Cerebellar cortex (tissue), 1 donor: ENCODE results near the gene ZNF12.
"Not testable (repeated sequence)": the region's sequence is repeated elsewhere in the genome, so short reads cannot be mapped to it uniquely, and the experiment has no call there.

ENCODE experiments used
- DNase-seq: peaks from one replicate; pipeline ENCODE4 v3.0.0-alpha.2; 2015; ENCODE audit warnings: low spot score

Gene ZNF12

GRCh38 chr7:6706666-6707407 is at the start of gene ZNF12:
TSS of gene ZNF12 (minus strand) at chr7:6706947. CDS start at chr7:6705173, 1,774 bp downstream.
- peak; percentile 92 for DNase-seq

DNA sequence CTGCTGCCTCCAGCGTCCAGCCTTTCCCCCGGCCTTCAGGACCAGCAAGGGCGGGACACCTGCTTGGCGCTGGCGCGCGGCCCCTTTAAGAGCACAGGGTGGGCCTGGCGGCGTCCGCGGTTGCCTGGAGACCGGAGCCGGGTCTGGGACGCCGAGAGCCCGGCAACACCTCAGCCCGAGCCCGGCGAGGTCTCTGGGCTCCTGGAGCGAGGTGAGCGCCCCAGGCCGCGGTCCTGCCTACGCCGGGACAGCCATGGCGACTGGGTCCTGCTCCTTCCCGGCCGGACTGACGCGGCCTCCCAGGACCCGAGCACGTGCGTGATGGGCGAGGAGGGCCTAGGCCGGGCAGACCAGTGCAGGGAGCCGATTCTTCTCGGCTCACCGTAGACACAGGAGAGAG is 47.2 kb upstream of the ZNF12 start, which contains the start of gene RSPH10B2:
RSPH10B2 (plus strand) TSS at position 140 of the 400 bp plus-strand sequence. CDS start 3,575 bp downstream, outside the sequence.
- not testable (repeated sequence) for DNase-seq

DNA sequence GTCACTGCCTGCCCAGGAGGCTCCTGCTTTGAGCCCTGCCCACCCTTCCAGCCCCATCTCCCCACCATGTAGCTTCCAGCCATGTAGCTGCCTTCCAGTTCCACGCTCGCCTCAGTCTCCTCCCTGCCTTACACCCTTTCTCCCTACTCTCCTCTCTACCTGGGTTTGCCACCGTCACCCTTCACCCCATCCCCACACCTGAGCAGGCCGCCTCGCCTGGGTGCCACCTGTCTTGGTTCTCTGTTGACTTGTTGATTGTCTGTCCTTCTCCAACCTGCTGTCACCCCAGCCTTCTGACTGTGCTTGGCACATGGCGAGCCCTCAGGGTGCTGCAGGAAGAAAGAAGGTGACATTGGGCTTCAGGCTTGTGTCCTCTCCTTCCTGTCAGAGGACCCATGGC is 43.4 kb upstream of the ZNF12 start:
- not testable (repeated sequence) for DNase-seq

GRCh38 chr7:6749335-6749734 is 42.6 kb upstream of the ZNF12 start:
- not testable (repeated sequence) for DNase-seq

- DNase-seq = not testable (repeated sequence)
Measured at GRCh38 chr7:6744410-6745100, 37.8 kb upstream of the ZNF12 start.

DNA sequence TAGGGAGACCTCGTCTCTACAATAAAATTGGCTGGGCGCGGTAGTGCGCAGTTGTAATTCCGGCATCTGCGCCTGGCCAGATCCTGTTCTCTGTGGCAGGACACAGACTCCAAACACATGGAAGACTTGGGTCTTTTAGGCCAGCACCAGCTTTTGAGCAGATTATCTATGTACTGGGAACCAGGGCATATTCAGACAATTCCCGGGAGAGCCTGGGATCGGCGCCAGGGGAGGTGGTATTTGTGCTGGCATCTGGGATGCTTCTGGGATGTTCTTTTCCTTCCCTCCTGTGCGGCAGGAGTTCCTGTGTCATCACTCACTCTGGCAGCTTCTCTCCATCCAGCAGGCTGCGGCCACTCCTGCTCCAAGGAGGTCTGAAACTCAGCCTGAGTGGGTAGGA is 31.7 kb upstream of the ZNF12 start:
- DNase-seq = not testable (repeated sequence)

DNA sequence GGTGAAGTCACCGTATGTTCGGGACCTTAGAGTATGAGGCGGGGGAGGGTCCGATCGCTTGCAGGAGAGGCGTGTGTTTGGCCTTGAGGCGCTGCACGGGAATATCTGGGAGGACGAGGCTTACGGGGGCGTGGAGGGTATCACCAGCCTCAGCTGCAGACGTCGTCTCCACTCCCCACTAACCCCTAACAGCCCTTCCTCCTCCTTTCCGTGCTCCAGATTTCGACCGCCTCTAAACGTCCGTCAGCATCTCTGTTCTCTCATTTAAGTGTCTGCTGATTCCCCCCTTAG is 23.5 kb upstream of the ZNF12 start:
- DNase-seq = no peak

DNA sequence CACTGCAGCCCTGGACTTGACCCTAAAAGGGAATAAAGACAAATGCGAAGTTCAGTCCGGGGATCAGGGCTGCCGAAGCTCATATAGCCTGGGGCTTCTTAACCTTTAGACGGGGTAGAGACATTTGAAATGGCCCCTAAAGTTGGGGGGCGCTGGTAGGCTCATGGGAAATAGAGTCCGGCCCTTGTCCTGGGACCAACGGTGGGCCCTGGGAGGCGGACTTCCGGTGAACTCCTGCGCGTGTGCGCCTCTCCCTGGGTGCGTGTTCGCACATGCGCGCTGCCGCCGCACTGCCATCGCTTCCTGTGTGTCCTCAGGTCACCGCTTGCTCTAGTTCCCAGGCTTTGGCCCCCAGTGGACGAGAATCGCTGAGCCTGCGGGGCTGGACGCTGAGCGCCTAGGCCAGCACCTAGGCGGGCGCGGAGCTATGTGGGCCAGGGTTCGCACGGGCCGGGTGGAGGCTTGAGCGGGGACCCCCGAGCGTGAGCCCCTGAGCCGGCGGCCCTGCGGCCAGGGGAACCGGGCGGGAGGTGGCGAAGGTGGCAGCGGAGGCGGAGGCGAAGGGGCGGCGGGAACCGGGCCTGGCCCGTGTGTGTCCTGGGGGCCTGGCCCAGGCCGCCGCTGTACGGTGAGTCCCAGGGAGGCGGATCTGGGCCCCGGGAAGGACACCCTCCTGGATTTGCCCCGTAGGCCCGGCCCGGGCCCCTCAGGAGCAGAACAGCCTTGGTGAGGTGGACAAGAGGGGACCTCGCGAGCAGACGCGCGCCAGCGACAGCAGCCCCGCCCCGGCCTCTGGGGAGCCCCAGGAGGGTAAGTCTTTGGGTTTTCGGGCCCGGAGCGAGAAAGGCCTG is 23.0 kb upstream of the ZNF12 start:
- peak; percentile 95 for DNase-seq

DNA sequence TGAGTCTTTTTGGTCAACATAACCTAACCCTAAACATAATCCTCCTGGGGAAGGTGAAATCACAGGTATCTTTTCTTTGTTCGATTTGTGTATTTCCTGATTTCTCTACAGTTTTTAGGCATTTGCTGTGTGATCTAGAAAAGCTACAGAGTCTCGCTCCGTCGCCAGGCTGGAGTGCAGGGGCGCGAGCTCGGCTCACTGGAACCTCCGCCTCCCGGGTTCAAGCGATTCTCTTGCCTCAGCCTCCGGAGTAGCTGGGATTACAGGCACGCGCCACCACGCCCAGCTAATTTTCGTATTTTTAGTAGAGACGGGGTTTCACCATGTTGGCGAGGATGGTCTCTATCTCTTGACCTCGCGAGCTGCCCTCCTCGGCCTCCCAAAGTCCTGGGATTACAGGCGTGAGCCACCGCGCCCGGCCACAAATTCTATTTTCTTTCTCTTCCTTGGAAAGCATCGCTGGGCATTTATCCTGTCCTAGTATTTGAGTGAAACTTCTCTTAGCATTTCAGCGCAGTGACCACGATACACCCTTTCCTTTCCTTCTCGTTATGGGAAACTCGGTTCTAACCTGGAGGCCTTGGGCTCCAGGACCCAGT is 22.2 kb upstream of the ZNF12 start:
- not testable (repeated sequence) for DNase-seq

DNA sequence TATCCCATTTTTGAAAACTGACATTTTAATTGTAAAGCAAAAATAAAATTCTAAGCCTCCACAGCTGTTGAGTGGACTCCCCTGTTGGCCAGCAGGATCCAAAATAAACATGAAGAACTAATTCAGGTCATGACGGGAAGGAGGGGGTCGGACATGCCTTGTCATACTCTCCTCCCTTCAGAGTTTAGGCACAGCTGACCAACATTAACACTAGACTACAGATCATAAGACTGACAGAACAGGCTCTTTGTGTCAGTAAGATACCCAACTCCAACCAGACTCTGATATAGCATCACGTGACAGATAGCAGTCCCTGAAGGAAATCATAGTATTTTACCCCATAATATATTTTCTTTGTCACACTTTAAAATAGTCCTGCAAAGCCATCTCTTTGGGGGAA is 20.9 kb upstream of the ZNF12 start:
- no peak for DNase-seq

DNA sequence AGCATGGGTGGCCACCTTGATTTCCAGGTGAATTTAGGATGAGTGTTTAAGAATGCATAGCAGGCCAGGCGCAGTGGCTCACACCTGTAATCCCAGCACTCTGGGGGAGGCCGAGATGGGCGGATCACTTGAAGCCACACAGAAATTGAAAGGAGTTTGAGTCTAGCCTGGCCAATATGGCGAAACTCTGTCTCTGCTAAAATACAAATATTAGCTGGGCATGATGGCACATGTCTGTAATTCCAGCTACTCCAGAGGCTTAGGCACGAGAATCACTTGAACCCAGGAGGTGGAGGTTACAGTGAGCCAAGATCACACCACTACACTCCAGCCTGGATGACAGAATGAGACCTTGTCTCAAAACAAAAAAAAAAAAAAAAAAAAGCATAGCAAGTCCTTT is 19.6 kb upstream of the ZNF12 start:
- not testable (repeated sequence) for DNase-seq

GRCh38 chr7:6725003-6725402 is 18.3 kb upstream of the ZNF12 start:
- no peak for DNase-seq

DNA sequence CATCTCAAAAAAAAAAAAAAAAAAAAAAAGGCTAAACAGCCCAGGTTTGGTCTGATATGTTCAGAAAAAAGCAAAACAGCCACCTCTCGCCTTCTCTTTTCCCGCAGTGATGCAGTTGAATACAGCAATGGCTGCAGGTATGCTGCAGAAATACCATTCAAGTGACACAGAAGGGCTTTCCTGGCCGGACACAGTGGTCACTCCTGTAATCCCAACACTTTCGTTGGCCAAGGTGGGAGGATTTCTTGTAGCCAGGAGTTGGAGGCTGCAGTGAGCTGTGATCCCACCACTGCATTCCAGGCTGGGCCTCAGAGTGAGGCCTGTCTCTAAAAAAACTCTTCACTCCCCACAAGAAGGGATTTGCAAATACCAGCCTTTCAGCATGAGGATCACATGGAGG is 17.6 kb upstream of the ZNF12 start:
- not testable (repeated sequence) for DNase-seq

- DNase-seq = no peak
Measured at GRCh38 chr7:6718124-6718523, 11.4 kb upstream of the ZNF12 start.

- DNase-seq = not testable (repeated sequence)
Measured at GRCh38 chr7:6715898-6716297, 9.2 kb upstream of the ZNF12 start.

DNA sequence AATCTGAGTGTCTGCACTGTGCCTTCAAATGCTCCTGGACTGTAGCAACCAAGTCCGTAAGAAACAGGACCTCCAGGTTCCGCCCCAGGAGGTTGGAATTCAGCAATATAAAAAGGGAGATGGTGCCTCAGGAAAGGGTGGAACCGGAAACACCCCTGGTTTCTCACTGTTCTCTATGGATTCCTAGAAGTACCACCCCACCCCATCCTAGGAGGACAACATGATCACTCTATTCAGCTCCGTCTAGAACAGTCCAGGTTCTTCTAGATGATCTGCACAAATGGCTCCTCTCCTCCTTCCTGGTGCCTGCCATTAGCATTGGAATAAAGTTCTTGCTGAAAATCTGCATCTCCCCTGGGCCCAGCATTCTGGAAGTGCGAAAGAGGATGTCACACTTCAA is 7.6 kb upstream of the ZNF12 start:
- DNase-seq = no peak

DNA sequence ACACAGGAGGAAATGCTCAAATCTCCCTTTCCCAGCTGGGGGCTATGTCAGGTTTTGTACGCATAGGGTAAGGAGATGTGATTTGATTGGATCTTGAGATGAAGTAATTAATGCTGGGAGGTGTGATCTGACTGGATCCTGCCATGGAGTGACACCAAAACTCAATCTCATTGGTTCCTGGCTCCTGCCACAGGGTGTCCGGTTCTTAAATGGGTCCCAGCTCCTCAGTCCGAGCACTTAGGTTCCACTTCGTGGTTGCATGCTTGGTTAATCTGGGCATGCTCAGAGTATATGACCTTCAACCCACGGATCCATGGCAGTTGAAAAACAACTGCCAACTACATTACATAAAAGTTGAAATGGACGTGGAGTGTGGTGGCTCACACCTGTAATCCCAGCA is 3.1 kb upstream of the ZNF12 start:
- no peak for DNase-seq

GRCh38 chr7:6708304-6708703 is 1.6 kb upstream of the ZNF12 start:
- DNase-seq = no peak

GRCh38 chr7:6705959-6706665 is 635 bp downstream of the ZNF12 start:
- DNase-seq = peak; percentile 14

- no peak for DNase-seq
Measured at GRCh38 chr7:6701860-6702259, 4.9 kb downstream of the ZNF12 start.

DNA sequence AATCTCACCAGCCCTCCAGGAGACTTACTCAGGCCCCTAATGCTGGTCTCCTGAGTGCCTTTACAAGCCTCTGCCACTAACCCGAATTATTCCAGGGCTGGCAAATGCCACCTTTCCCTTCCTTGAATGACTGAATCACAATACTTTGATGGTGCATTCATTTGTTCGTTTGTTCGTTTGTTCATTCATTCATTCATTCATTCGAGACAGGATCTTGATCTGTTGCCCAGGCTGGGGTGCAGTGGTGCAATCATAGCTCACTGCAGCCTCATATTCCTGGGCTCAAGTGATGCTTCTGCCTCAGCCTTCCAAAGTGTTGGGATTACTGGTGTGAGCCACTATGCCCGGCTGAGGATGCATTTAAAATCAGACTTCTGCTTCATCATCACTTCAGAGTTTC is 6.0 kb downstream of the ZNF12 start:
- DNase-seq = no peak
